ENCODE measurements around the gene WWOX. TPM values are rescaled to one million over a fixed set of nuclear protein-coding genes. Genes with fewer than 3 reads are reported as not detected.

Gene WWOX
- total RNA-seq, 1 donor from 2014 or later = 17.8 TPM

DNA sequence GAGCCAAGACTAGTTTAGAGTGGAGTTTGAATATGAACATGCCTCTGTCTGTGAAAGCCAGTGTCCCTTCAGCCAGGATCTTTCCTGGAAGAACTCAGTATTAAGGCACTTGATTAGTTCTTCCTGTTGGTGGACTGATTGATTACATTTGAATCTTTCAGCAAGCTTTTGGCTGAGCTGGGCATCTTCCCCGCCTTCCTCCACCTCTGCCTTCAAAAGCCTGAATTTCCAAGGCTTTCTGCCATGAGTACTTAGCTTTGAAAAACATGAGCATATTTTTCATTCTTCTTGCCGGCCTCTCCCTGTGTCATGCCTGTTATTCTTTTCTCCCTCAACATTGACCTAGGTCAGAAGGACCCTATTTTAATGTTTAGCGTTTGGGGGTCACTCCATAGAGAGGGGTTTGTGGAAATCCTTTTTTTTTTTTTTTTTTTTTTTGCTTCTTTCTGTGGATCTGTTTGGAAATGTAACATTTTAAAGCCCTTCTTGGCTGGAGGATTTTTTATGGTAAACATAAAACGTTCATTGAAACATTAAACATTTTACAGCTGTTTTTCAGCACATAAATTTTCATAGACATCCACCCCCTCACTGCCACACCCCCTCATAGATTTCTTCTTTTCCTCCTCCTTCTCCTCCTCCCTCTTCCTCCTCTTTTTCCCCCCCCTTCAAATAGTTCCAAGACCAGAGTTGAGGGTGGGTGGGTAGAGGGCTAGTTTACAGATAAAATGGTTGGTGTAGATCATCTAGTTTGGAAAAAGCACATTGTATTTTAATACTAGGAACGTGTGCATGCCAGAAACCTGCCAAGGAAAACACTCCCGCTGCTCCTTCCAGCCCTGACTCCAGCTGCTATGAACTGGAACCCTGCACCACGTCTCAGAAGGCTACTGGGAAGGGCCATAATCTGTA is 645.9 kb downstream of the WWOX start:
- no peak overlapping the region for H3K27ac Mint-ChIP-seq
- H3K36me3 Mint-ChIP-seq (ENCODE audit: low read depth) = peaks cover 3% of the 10 kb centered on the region
- peaks cover 49% of the 10 kb centered on the region for H3K4me1 Mint-ChIP-seq (ENCODE audit: low read depth)
- H3K4me3 Mint-ChIP-seq = no peak overlapping the region
- H3K27me3 Mint-ChIP-seq (ENCODE audit: insufficient read depth) = peaks cover 2% of the 10 kb centered on the region
- H3K9me3 Mint-ChIP-seq = peaks cover 7% of the 10 kb centered on the region
- intact Hi-C loops (cut with micrococcal nuclease) = no loop called here
- no peak for DNase-seq (ENCODE audit: low spot score)

DNA sequence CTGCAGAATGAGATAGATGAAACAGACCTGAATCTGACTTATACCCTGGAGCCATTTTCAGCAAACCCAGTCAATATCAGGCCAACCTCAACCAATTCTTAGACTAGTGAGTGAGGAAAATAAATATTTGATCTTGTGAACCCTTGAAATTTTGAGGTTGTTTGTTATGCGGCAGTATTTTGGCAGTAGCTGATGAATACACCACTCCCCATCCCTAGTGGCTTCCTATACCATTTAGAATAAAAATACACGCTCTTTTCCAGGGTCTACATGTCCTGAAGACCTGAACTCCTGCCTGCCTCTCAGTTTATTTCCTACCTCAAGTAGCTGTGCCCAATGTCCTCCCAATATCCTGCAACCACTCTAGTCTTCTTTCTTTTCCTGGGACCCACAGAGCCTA is 647.3 kb downstream of the WWOX start:
- peaks cover 7% of the 10 kb centered on the region for H3K9me3 Mint-ChIP-seq
- peaks cover 3% of the 10 kb centered on the region for H3K36me3 Mint-ChIP-seq (ENCODE audit: low read depth)
- no peaks in the 10 kb centered on the region for H3K27me3 Mint-ChIP-seq (ENCODE audit: insufficient read depth)
- intact Hi-C loops (cut with micrococcal nuclease) = no loop called here
- H3K27ac Mint-ChIP-seq = no peak overlapping the region
- no peak for DNase-seq (ENCODE audit: low spot score)
- H3K4me3 Mint-ChIP-seq = no peak overlapping the region
- peaks cover 48% of the 10 kb centered on the region for H3K4me1 Mint-ChIP-seq (ENCODE audit: low read depth)

GRCh38 chr16:78748220-78748929 is 648.9 kb downstream of the WWOX start:
- no peak overlapping the region for H3K27ac Mint-ChIP-seq
- peaks cover 31% of the 10 kb centered on the region for H3K4me1 Mint-ChIP-seq (ENCODE audit: low read depth)
- intact Hi-C loops (cut with micrococcal nuclease) = no loop called here
- no peak for DNase-seq (ENCODE audit: low spot score)
- peaks cover 3% of the 10 kb centered on the region for H3K36me3 Mint-ChIP-seq (ENCODE audit: low read depth)
- no peak overlapping the region for H3K4me3 Mint-ChIP-seq
- H3K27me3 Mint-ChIP-seq (ENCODE audit: insufficient read depth) = no peaks in the 10 kb centered on the region
- H3K9me3 Mint-ChIP-seq = peaks cover 7% of the 10 kb centered on the region

- intact Hi-C loops (cut with micrococcal nuclease) = no loop called here
- Mint-ChIP-seq H3K9me3 (peaks cover 7% of the 10 kb centered on the region), H3K4me3 (no peak overlapping the region), H3K27me3 (ENCODE audit: insufficient read depth) (no peaks in the 10 kb centered on the region), H3K4me1 (ENCODE audit: low read depth) (peaks cover 23% of the 10 kb centered on the region), H3K27ac (no peak overlapping the region), H3K36me3 (ENCODE audit: low read depth) (peaks cover 3% of the 10 kb centered on the region)
- no peak for DNase-seq (ENCODE audit: low spot score)
Observed at GRCh38 chr16:78749745-78750268, 650.4 kb downstream of the WWOX start.

GRCh38 chr16:78750611-78751010 is 651.2 kb downstream of the WWOX start:
- H3K4me3 Mint-ChIP-seq = no peak overlapping the region

DNA sequence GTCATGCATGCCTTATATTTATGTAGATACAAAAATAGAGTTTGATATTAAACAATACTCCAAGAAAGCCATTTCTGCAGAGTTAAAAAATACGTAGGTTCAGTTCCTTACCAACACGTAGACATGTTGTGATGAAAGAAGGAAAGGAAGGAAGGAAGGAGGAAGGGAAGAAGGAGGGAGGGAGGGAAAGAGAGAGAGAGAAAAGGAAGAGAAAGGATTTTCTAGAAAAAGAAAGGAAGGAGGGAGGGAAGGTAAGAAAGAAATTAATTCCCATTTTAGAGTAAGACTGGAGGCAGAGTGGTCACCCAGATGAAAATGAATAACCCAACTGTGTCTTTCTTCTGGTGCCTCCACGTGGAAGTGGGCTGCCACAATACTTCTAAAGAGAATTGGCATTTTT is 652.1 kb downstream of the WWOX start:
- Mint-ChIP-seq H3K27me3 (ENCODE audit: insufficient read depth) (no peaks in the 10 kb centered on the region), H3K36me3 (ENCODE audit: low read depth) (peaks cover 3% of the 10 kb centered on the region), H3K4me1 (ENCODE audit: low read depth) (peaks cover 15% of the 10 kb centered on the region), H3K9me3 (peaks cover 5% of the 10 kb centered on the region), H3K27ac (no peak overlapping the region), H3K4me3 (no peak overlapping the region)
- intact Hi-C loops (cut with micrococcal nuclease) = no loop called here
- no peak for DNase-seq (ENCODE audit: low spot score)

More at GRCh38 chr16:78750611-78751010, 651.2 kb downstream of the WWOX start:
- Mint-ChIP-seq H3K27ac (no peak overlapping the region), H3K9me3 (peaks cover 7% of the 10 kb centered on the region), H3K36me3 (ENCODE audit: low read depth) (peaks cover 3% of the 10 kb centered on the region), H3K4me1 (ENCODE audit: low read depth) (peaks cover 16% of the 10 kb centered on the region), H3K27me3 (ENCODE audit: insufficient read depth) (no peaks in the 10 kb centered on the region)
- DNase-seq (ENCODE audit: low spot score) = no peak
- intact Hi-C loops (cut with micrococcal nuclease) = no loop called here

DNA sequence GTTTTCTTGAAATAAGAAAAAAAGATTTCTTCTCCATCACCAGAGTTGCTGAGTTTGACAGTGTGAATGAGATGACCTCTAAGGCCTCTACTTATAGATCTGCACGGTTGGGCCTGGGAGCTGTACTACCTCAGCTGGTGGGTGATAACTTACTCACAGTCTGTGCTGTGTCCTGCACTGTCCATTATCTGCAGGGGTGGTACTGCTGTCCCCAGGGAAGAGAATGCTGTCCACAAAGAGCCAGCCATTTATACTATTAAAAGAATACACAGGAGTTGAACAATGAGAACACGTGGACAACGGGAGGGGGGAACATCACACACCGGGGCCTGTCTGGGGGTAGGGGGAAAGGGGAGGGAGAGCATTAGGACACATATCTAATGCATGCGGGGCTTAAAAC is 655.3 kb downstream of the WWOX start:
- Mint-ChIP-seq H3K4me3 (no peak overlapping the region), H3K36me3 (ENCODE audit: low read depth) (no peaks in the 10 kb centered on the region), H3K9me3 (no peaks in the 10 kb centered on the region), H3K27me3 (ENCODE audit: insufficient read depth) (peaks cover 4% of the 10 kb centered on the region), H3K4me1 (ENCODE audit: low read depth) (peaks cover 6% of the 10 kb centered on the region), H3K27ac (no peak overlapping the region)
- no peak for DNase-seq (ENCODE audit: low spot score)
- intact Hi-C loops (cut with micrococcal nuclease) = no loop called here

DNA sequence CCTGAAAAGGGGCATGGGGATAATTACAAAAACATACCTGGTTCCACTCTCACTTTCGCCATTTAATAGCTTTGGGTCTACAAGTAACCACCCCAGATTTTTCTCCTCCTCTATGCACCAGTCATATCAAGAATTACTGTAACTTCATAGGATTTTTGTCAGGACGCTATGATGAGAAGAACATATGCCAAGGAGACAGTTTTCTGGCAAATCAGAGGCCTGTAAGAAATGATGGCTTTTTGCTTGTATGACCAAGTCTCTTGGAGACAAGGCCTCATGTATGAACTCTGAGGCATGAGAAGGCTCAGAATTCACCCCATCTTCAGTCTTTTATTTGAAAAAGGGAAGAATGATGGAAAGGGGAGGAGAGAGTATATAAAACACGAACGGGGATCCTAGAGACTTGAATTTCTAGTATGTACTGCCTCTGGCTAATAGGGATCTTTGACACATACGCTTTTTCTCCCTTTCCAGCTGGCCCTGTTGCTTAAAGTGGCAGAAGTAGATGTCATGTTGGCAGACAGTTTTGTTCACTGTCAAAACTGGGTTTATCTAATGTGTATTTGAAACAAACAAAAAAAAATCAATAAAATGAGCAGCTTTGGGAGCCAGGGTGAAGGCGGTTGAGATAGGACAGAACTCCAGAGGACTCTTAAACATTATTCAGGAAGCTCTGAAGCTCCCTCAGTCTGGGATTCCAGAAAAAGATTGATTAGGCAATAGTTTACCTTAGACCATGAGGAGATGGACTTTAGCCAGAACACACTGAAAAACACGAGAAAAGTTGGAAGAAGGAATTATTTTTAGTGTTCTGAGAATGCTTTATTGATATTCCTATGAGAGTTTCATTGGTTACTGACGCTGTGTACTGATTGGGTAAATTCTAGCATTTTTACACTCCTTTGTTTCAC is 656.6 kb downstream of the WWOX start:
- intact Hi-C loops (cut with micrococcal nuclease) = no loop called here
- Mint-ChIP-seq H3K4me1 (ENCODE audit: low read depth) (no peaks in the 10 kb centered on the region), H3K4me3 (no peak overlapping the region), H3K36me3 (ENCODE audit: low read depth) (no peaks in the 10 kb centered on the region), H3K27ac (no peak overlapping the region), H3K9me3 (no peaks in the 10 kb centered on the region), H3K27me3 (ENCODE audit: insufficient read depth) (peaks cover 4% of the 10 kb centered on the region)
- no peak for DNase-seq (ENCODE audit: low spot score)

- intact Hi-C loops (cut with micrococcal nuclease) = no loop called here
- Mint-ChIP-seq H3K4me1 (ENCODE audit: low read depth) (no peaks in the 10 kb centered on the region), H3K27me3 (ENCODE audit: insufficient read depth) (peaks cover 4% of the 10 kb centered on the region), H3K9me3 (no peaks in the 10 kb centered on the region), H3K36me3 (ENCODE audit: low read depth) (no peaks in the 10 kb centered on the region), H3K4me3 (no peak overlapping the region), H3K27ac (no peak overlapping the region)
- no peak for DNase-seq (ENCODE audit: low spot score)
Observed at GRCh38 chr16:78759596-78759995, 660.1 kb downstream of the WWOX start.

- intact Hi-C loops (cut with micrococcal nuclease) = loop anchor here (1.0 to 2.0 kb wide), 3 partner anchors 14 to 18 kb away; no protein-coding TSS in a partner anchor
- H3K27me3 Mint-ChIP-seq (ENCODE audit: insufficient read depth) = peaks cover 4% of the 10 kb centered on the region
- no peak for DNase-seq (ENCODE audit: low spot score)
Observed at GRCh38 chr16:78760611-78761010, 661.2 kb downstream of the WWOX start.

GRCh38 chr16:78761427-78761826 is 662.0 kb downstream of the WWOX start:
- no peak for DNase-seq (ENCODE audit: low spot score)
- Mint-ChIP-seq H3K27ac (no peak overlapping the region), H3K9me3 (no peaks in the 10 kb centered on the region), H3K4me1 (ENCODE audit: low read depth) (no peaks in the 10 kb centered on the region), H3K27me3 (ENCODE audit: insufficient read depth) (peaks cover 4% of the 10 kb centered on the region), H3K4me3 (no peak overlapping the region), H3K36me3 (ENCODE audit: low read depth) (no peaks in the 10 kb centered on the region)
- intact Hi-C loops (cut with micrococcal nuclease) = loop anchor here (1.0 to 2.0 kb wide), 3 partner anchors 13 to 19 kb away; no protein-coding TSS in a partner anchor

More at GRCh38 chr16:78760611-78761010, 661.2 kb downstream of the WWOX start:
- Mint-ChIP-seq H3K36me3 (ENCODE audit: low read depth) (no peaks in the 10 kb centered on the region), H3K27ac (no peak overlapping the region), H3K4me3 (no peak overlapping the region), H3K4me1 (ENCODE audit: low read depth) (no peaks in the 10 kb centered on the region), H3K9me3 (no peaks in the 10 kb centered on the region)

- Mint-ChIP-seq H3K4me3 (no peak overlapping the region), H3K4me1 (ENCODE audit: low read depth) (no peaks in the 10 kb centered on the region), H3K36me3 (ENCODE audit: low read depth) (no peaks in the 10 kb centered on the region), H3K27me3 (ENCODE audit: insufficient read depth) (peaks cover 4% of the 10 kb centered on the region), H3K9me3 (no peaks in the 10 kb centered on the region), H3K27ac (no peak overlapping the region)
- intact Hi-C loops (cut with micrococcal nuclease) = no loop called here
- DNase-seq (ENCODE audit: low spot score) = no peak
Observed at GRCh38 chr16:78762222-78762621, 662.8 kb downstream of the WWOX start.

All from activated T-helper 1 cell treated with anti-CD3 and anti-CD28 coated beads, Interleukin-12 subunit alpha, Interleukin-12 subunit beta, Interleukin-2, Interleukin-4 antibody, amounts not matched to agents 30 ng/mL and 10 ng/mL and 1 ng/mL, durations not matched to agents 14 hours and 24 hours and 36 hours (primary cell).